ENCODE data around the gene SLC26A1.

The SLC26A1 gene

DNA sequence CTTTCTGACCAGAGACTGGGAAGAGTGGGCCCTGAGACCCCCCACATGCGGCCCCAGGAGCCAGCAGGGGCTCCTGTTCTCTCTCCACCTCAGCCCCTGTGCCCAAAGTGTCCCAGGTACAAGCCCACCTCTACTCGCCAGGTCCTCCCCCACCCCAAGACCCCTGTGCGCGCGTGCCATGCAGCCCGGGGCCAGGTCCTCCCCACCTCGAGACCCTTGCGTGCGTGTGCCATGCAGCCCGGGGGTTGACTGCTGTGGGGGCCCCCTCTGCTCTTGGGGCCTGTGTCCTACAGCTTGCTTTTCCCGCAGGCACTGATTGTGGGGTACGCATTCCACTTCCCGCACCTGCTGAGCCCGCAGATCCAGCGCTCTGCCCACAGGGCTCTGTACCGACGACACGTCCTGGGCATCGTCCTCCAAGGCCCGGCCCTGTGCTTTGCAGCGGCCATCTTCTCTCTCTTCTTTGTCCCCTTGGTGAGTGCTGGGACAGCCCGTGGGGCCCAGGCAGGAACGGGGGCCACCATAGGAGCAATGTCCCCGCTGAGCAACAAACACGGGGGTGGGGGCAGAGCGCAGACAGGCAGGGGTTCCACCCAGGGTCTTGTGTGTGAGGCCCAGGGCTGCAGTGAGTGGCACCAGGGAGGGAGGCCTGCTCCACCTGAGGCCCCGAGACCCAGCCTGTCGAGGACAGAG is 40.2 kb downstream of the SLC26A1 start:
- TF ChIP-seq, protein P1, sequence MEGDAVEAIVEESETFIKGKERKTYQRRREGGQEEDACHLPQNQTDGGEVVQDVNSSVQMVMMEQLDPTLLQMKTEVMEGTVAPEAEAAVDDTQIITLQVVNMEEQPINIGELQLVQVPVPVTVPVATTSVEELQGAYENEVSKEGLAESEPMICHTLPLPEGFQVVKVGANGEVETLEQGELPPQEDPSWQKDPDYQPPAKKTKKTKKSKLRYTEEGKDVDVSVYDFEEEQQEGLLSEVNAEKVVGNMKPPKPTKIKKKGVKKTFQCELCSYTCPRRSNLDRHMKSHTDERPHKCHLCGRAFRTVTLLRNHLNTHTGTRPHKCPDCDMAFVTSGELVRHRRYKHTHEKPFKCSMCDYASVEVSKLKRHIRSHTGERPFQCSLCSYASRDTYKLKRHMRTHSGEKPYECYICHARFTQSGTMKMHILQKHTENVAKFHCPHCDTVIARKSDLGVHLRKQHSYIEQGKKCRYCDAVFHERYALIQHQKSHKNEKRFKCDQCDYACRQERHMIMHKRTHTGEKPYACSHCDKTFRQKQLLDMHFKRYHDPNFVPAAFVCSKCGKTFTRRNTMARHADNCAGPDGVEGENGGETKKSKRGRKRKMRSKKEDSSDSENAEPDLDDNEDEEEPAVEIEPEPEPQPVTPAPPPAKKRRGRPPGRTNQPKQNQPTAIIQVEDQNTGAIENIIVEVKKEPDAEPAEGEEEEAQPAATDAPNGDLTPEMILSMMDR (conservative IDR thresholded peaks at IDR 0.05; ENCODE audit: low read depth, low read length): no peak
- no peak for DNase-seq (ENCODE audit: low read depth)
- H3K4me3 ChIP-seq (ENCODE audit: low read length): no peak overlapping the region

DNA sequence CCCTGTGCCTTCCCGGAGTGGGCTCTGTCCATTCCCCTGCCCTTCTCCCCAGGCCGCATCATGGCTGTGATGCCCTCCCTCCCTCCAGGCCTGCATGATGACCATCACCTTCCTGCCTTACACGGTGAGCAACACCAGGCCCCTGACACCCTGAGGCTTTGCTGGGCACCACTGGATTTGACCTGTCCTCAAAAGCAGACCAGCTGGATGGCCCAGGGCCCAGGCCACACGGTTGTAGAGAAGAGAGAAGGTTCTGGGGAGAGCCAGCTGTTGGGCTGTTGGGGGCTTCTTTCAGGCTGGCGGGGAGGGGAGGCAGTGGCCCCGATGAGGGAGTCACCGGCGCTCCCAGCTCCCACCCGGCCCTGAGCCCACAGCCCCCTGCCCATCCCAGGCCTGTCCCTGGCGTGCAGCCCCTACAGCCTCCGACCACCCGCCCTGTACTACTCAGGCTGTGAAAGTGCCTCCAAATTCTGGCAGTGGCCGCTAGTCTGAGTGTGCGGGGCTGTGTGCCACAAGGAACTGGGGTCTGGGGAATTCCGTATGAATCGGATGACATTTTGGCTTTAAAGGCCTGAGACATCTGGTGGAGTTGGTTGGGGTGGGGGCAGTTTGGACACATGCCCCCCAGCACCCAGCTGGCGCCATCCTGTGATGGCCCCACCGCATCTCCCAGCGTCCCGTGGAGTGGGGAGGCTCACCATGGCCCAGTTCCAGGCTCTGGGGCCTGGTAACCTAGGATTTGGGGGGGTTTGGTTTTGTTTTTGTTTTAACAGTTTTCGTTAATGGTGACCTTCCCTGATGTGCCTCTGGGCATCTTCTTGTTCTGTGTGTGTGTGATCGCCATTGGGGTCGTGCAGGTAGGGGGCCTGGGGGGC is 41.4 kb downstream of the SLC26A1 start:
- TF ChIP-seq, protein P1 (conservative IDR thresholded peaks at IDR 0.05; ENCODE audit: low read depth, low read length): no peak
- no peak overlapping the region for H3K4me3 ChIP-seq (ENCODE audit: low read length)
- DNase-seq (ENCODE audit: low read depth): no peak

DNA sequence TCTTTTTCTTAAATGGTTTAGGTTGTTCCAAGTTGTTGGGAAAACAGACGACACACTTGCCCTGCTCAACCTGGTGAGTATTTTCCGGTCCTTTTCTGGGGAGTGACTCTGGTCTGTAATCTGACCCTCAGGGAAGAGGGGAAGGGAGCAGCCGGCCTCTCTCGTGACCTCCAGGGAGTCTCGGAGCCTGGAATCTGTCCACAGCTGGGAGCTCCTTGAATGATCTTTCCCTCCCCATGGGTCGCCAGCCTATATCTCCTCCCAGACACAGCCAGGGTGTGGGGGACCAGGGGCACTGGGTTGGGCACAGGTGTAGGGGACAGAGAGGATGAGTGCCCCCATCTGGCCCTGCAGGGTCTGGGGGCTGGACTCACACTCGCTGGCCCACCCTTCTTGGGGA is 42.0 kb downstream of the SLC26A1 start:
- no peak for DNase-seq (ENCODE audit: low read depth)
- TF ChIP-seq, protein P1 (conservative IDR thresholded peaks at IDR 0.05; ENCODE audit: low read depth, low read length): no peak
- no peak overlapping the region for H3K4me3 ChIP-seq (ENCODE audit: low read length)

DNA sequence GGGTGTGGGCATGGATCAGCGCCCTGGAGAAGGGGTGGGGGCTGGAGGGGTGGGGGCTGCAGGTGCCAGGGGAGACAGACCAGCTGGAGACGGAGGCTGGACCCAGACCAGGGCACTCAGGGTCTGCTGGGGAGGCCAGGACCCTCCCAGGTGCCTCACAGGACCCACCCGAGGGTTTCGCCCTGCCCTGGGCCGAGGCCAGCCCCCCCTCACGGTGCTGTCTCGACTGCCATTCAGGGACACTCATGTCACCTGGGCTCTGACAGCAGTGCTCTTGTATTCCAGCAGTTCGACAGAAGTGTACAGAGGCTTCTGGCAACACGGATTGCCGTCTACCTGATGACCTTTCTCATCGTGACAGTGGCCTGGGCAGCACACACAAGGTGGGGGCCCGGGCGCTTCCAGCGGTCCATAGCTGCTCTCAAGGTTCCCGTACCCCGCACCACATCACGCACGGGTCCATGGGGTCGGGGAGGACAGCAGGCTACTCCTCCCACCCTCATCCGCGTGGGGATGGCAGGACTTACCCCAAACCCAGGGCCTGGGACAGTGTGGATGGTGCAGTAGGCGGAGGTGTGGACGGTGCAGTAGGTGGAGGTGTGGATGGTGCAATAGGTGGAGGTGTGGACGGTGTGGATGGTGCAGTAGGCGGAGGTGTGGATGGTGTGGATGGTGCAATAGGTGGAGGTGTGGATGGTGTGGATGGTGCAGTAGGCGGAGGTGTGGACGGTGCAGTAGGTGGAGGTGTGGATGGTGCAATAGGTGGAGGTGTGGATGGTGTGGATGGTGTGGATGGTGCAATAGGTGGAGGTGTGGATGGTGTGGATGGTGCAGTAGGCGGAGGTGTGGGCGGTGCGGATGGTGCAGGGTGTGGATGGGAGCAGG is 42.8 kb downstream of the SLC26A1 start:
- no peak overlapping the region for H3K4me3 ChIP-seq (ENCODE audit: low read length)
- DNase-seq (ENCODE audit: low read depth): no peak
- TF ChIP-seq, protein P1 (conservative IDR thresholded peaks at IDR 0.05; ENCODE audit: low read depth, low read length): no peak

DNA sequence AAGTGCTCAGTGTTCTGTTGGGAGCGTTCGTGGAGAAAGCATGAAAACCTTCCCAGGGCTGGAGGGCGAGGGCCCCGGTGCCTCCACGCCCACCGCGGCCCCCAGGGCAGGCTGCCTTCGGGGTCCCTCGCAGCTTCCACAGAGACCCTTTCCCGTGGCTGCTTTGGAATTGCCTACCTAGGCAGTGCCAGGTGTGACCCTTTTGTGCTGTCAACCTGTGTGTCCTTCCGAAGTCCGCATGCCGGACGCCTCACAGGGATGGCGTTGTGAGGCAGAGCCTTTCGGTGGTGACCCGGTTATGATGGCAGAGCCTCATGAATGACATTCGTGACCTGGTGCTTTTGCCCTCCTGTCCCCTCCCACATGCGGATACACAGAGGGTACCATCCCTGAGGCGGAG is 43.5 kb downstream of the SLC26A1 start:
- no peak overlapping the region for H3K4me3 ChIP-seq (ENCODE audit: low read length)
- DNase-seq (ENCODE audit: low read depth): no peak
- TF ChIP-seq, protein P1 (conservative IDR thresholded peaks at IDR 0.05; ENCODE audit: low read depth, low read length): no peak

DNA sequence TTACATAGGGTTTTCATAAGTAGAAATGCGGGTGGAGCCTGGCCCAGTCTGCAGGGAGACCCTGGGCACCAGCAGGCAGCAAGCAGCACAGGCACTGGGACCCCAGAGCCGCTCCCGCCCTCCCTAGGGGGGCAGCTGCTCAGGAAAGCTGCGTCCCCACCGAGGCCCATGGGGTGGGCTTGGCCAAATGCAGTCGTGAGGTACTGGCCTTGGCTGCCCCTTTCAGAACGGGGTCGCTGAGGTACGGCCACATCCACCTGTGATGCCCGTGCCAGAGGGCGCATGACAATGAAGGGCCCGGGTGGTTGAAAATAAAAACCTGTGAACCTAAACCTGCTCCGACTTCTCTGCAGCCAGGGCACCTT is 44.3 kb downstream of the SLC26A1 start:
- DNase-seq (ENCODE audit: low read depth): no peak
- H3K4me3 ChIP-seq (ENCODE audit: low read length): no peak overlapping the region
- TF ChIP-seq, protein P1 (conservative IDR thresholded peaks at IDR 0.05; ENCODE audit: low read depth, low read length): no peak
